ENCODE data around the gene PLEKHG3. TPM values are rescaled to one million over a fixed set of nuclear protein-coding genes. Genes with fewer than 3 reads are reported as not detected.

PLEKHG3 gene
- polyA plus RNA-seq, 1 donor (not counting 4 experiments of a cell fraction or from before 2014, with no cell fraction given), result 71.0 TPM

DNA sequence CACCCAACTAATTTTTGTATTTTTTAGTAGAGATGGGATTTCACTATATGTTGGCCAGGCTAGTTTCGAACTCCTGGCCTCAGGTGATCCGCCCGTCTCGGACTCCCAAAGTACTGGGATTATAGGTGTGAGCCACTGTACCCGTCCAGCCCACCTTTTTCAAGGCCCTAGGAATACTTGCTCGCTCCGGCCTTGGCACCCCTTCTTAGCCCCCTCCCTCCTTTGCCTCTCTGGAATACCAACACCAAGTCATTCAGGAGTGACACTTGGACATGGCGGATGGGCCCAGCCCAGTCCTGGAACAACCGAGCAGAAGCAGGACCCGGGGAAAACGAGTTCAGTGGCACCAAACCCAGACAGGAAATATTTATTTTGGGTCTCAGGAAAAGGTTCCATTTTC is 29.1 kb downstream of the PLEKHG3 start:
- Histone ChIP-seq H3K27ac (ENCODE audit: control insufficient read depth, insufficient read depth, low read length) (no peak overlapping the region), H4K20me1 (ENCODE audit: control insufficient read depth, extremely low read depth, insufficient read depth, low read length) (peaks cover 10% of the 10 kb centered on the region), H3K36me3 (ENCODE audit: control insufficient read depth in 2 of 2, extremely low read depth in 1 of 2, insufficient read depth in 2 of 2, low read length in 2 of 2) (peaks cover 69 to 80% of the 10 kb centered on the region in 2 experiments), H2AFZ (ENCODE audit: control insufficient read depth, low read length) (no peak overlapping the region), H3K4me3 (ENCODE audit: control insufficient read depth in 2 of 3, extremely low read depth in 1 of 3, insufficient read depth in 2 of 3, low read depth in 1 of 3, low read length in 3 of 3) (no peak overlapping the region), H3K4me2 (ENCODE audit: control insufficient read depth, extremely low read depth, insufficient read depth, low read depth, low read length) (no peak overlapping the region), H3K9me1 (ENCODE audit: control insufficient read depth, extremely low read depth, insufficient read depth, low read length) (peaks cover 2% of the 10 kb centered on the region), H3K9me3 (ENCODE audit: control insufficient read depth, low read depth, low read length) (no peaks in the 10 kb centered on the region), H3K79me2 (ENCODE audit: control insufficient read depth, insufficient read depth, low read length) (peaks cover 75% of the 10 kb centered on the region), H3K9ac (ENCODE audit: control insufficient read depth, extremely low read depth, insufficient read depth, low read length) (no peak overlapping the region), H3K27me3 (ENCODE audit: control insufficient read depth, extremely low read depth, insufficient read depth, low read length) (no peaks in the 10 kb centered on the region), H3K4me1 (ENCODE audit: control insufficient read depth, extremely low read depth, insufficient read depth, low read length) (peaks cover 14% of the 10 kb centered on the region)
- no peak for DNase-seq (ENCODE audit: low read depth, low spot score)
- FAIRE-seq, result no peak
- TF ChIP-seq, protein P1, sequence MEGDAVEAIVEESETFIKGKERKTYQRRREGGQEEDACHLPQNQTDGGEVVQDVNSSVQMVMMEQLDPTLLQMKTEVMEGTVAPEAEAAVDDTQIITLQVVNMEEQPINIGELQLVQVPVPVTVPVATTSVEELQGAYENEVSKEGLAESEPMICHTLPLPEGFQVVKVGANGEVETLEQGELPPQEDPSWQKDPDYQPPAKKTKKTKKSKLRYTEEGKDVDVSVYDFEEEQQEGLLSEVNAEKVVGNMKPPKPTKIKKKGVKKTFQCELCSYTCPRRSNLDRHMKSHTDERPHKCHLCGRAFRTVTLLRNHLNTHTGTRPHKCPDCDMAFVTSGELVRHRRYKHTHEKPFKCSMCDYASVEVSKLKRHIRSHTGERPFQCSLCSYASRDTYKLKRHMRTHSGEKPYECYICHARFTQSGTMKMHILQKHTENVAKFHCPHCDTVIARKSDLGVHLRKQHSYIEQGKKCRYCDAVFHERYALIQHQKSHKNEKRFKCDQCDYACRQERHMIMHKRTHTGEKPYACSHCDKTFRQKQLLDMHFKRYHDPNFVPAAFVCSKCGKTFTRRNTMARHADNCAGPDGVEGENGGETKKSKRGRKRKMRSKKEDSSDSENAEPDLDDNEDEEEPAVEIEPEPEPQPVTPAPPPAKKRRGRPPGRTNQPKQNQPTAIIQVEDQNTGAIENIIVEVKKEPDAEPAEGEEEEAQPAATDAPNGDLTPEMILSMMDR (optimal IDR thresholded peaks at IDR 0.05 in 1 of 3, IDR thresholded peaks at IDR 0.05 in 1 of 3, conservative IDR thresholded peaks at IDR 0.05 in 1 of 3; ENCODE audit: extremely low read depth in 1 of 3, insufficient read depth in 2 of 3, low read length in 3 of 3), result no peak
- TF ChIP-seq EZH2 (IDR thresholded peaks at IDR 0.05; ENCODE audit: low read length), result no peak
- dilution Hi-C loops (cut with MboI; ENCODE audit: extremely low pct_ligation_motif_present, low sequenced_read_pairs), result no loop called here

DNA sequence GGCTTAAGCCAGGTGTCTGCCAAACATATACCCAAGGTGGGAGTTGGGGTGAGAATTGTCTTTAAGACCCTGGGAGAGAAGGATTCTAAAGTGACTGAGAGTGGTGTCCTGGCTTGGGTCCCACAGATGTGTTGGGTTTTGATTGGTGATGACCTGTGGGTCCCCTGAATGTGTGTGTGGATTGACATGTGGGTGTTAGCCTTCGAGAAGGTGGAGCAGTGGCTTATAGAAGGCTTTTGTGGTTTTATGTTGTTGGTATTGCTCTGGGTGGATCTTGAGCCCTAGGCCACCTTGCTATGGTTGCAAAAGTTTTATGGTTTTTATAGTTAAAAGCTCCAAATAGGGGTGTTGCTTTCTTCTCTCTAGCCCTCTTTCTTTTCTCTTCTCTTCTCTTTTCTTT is 29.7 kb downstream of the PLEKHG3 start:
- no peak overlapping the region for H3K9ac ChIP-seq (ENCODE audit: control insufficient read depth, extremely low read depth, insufficient read depth, low read length)
- H3K27me3 ChIP-seq (ENCODE audit: control insufficient read depth, extremely low read depth, insufficient read depth, low read length), result no peaks in the 10 kb centered on the region
- peaks cover 2% of the 10 kb centered on the region for H3K9me1 ChIP-seq (ENCODE audit: control insufficient read depth, extremely low read depth, insufficient read depth, low read length)
- DNase-seq (ENCODE audit: low read depth, low spot score) (no peak), FAIRE-seq (no peak)
- no peak overlapping the region for H3K4me3 ChIP-seq (ENCODE audit: control insufficient read depth in 2 of 3, extremely low read depth in 1 of 3, insufficient read depth in 2 of 3, low read depth in 1 of 3, low read length in 3 of 3)
- peaks cover 74% of the 10 kb centered on the region for H3K79me2 ChIP-seq (ENCODE audit: control insufficient read depth, insufficient read depth, low read length)
- H3K9me3 ChIP-seq (ENCODE audit: control insufficient read depth, low read depth, low read length), result no peaks in the 10 kb centered on the region
- peaks cover 14% of the 10 kb centered on the region for H3K4me1 ChIP-seq (ENCODE audit: control insufficient read depth, extremely low read depth, insufficient read depth, low read length)
- peaks cover 69 to 79% of the 10 kb centered on the region in 2 experiments for H3K36me3 ChIP-seq (ENCODE audit: control insufficient read depth in 2 of 2, extremely low read depth in 1 of 2, insufficient read depth in 2 of 2, low read length in 2 of 2)
- dilution Hi-C loops (cut with MboI; ENCODE audit: extremely low pct_ligation_motif_present, low sequenced_read_pairs), result no loop called here
- TF ChIP-seq, protein P1 (optimal IDR thresholded peaks at IDR 0.05 in 1 of 3, IDR thresholded peaks at IDR 0.05 in 1 of 3, conservative IDR thresholded peaks at IDR 0.05 in 1 of 3; ENCODE audit: extremely low read depth in 1 of 3, insufficient read depth in 2 of 3, low read length in 3 of 3), result no peak
- TF ChIP-seq EZH2 (IDR thresholded peaks at IDR 0.05; ENCODE audit: low read length), result no peak
- H3K27ac ChIP-seq (ENCODE audit: control insufficient read depth, insufficient read depth, low read length), result no peak overlapping the region
- H3K4me2 ChIP-seq (ENCODE audit: control insufficient read depth, extremely low read depth, insufficient read depth, low read depth, low read length), result no peak overlapping the region
- no peak overlapping the region for H2AFZ ChIP-seq (ENCODE audit: control insufficient read depth, low read length)
- H4K20me1 ChIP-seq (ENCODE audit: control insufficient read depth, extremely low read depth, insufficient read depth, low read length), result peaks cover 10% of the 10 kb centered on the region

Data from keratinocyte (primary cell).